Prostate gland (tissue), 2 donors: Measurements from ENCODE around the gene TRIP6. TPM values are rescaled to one million over a fixed set of nuclear protein-coding genes. Genes with fewer than 3 reads are reported as not detected.

Experiments
- DNase-seq: peaks from one replicate; pipeline ENCODE4 v3.0.0-alpha.2; 2019; ENCODE audit warnings: low spot score
- H3K27ac ChIP-seq, 2 donors: fragments of 200-600 bp; sonication (generic); 2 replicates each; pipeline ENCODE4 v1.5.1; 2017 to 2019
- H3K27me3 ChIP-seq: fragments of 200-600 bp; sonication (generic); replicated peaks from 2 replicates; pipeline ENCODE4 v1.5.1; 2019; ENCODE audit not compliant: insufficient read depth
- H3K36me3 ChIP-seq, 2 donors: fragments of 200-600 bp; sonication (generic); 1 replicate in 1 of 2; 2 replicates in 1 of 2; pipeline versions ENCODE4 v1.5.1 to v1.8.1; 2017 to 2019
- H3K4me1 ChIP-seq: fragments of 200-600 bp; sonication (generic); replicated peaks from 2 replicates; pipeline ENCODE4 v1.5.1; 2019
- H3K4me3 ChIP-seq, 2 donors: fragments of 200-600 bp; sonication (generic); 2 replicates each; pipeline ENCODE4 v1.5.1; 2017 to 2019
- H3K9me3 ChIP-seq: fragments of 200-600 bp; sonication (generic); 2 replicates; pipeline ENCODE4 v1.5.1; 2017
- CTCF ChIP-seq, 4 experiments: fragments of 200-600 bp in 2 of 4; fragments of 450-650 bp in 2 of 4; sonication (generic) in 2 of 4; IDR thresholded peaks; 1 replicate in 3 of 4; 2 replicates in 1 of 4; pipeline ENCODE4 v1.5.1; 2016 to 2019; ENCODE audit warnings: antibody characterized with exemption in 4 of 4, mild to moderate bottlenecking in 2 of 4, moderate library complexity in 2 of 4
- POLR2A ChIP-seq: fragments of 450-650 bp; IDR thresholded peaks from one replicate; pipeline ENCODE4 v1.6.1; 2016; ENCODE audit warnings: antibody characterized with exemption, mild to moderate bottlenecking
- POLR2AphosphoS5 ChIP-seq: sonication (generic); formaldehyde crosslinking; IDR thresholded peaks from one replicate; pipeline ENCODE4 v1.6.1; 2017; ENCODE audit warnings: antibody characterized with exemption
- WGBS: methylation state at CpG from one replicate; pipeline ENCODE4 v1.1.5; 2018; 5-methylcytosine and 5-hydroxymethylcytosine counted together
- intact Hi-C: fragments of 100-400 bp; cut with DNase I; formaldehyde crosslinking; loops from one replicate; pipeline ENCODE4 v1.14.2; 2022
- total RNA-seq, 2 donors: library from RNA; depleted of rRNA; stranded (reverse); fragments of >200 nt; gene quantifications; one replicate each; pipeline ENCODE4 v1.1.0, GENCODE V29; 2016

TRIP6 gene
- total RNA-seq, 2 donors from 2014 or later = 65.9 to 113 TPM

GRCh38 chr7:100893318-100893895 lies 26.2 kb downstream of the TRIP6 start:
- 86% methylated on average over 10 of the region's 32 CpGs for WGBS
- intact Hi-C loops = no loop called here
- no peaks in the 10 kb centered on the region for H3K9me3 ChIP-seq

GRCh38 chr7:100893910-100894721 lies 26.9 kb downstream of the TRIP6 start:
- Histone ChIP-seq H3K27me3 (no peaks in the 10 kb centered on the region), H3K9me3 (no peaks in the 10 kb centered on the region), H3K36me3 (no peaks in the 10 kb centered on the region), H3K4me1 (peaks cover 18% of the 10 kb centered on the region), H3K4me3 (peak overlapping the region in 1 of 2 donors; percentile 51), H3K27ac (peak overlapping the region in 1 of 2 donors; percentile 56)
- TF ChIP-seq POLR2AphosphoS5 (no peak), CTCF (IDR thresholded peaks at IDR 0.05) (no peak)
- 45% methylated on average over 39 of the region's 40 CpGs for WGBS
- intact Hi-C loops = no loop called here
- DNase-seq = no peak

More at GRCh38 chr7:100893318-100893895, 26.2 kb downstream of the TRIP6 start:
- TF ChIP-seq POLR2AphosphoS5 = no peak
- TF ChIP-seq POLR2A = no peak
- no peak for TF ChIP-seq CTCF (IDR thresholded peaks at IDR 0.05)
- no peaks in the 10 kb centered on the region for H3K27me3 ChIP-seq
- H3K27ac ChIP-seq = no peak overlapping the region
- no peak overlapping the region for H3K4me3 ChIP-seq
- no peaks in the 10 kb centered on the region for H3K36me3 ChIP-seq
- no peak for DNase-seq
- H3K4me1 ChIP-seq = peaks cover 25% of the 10 kb centered on the region

GRCh38 chr7:100894860-100895700 lies 27.9 kb downstream of the TRIP6 start:
- intact Hi-C loops = no loop called here
- TF ChIP-seq CTCF (IDR thresholded peaks at IDR 0.05) = peak; percentile 66 to 95 (median 84)
- TF ChIP-seq POLR2A = no peak
- peak overlapping the region; percentile 7 to 56 for H3K27ac ChIP-seq
- DNase-seq = peak; percentile 41
- WGBS = under 1% methylated on average over 71 of the region's 83 CpGs
- no peaks in the 10 kb centered on the region for H3K36me3 ChIP-seq
- no peaks in the 10 kb centered on the region for H3K9me3 ChIP-seq
- H3K4me1 ChIP-seq = peaks cover 17% of the 10 kb centered on the region
- peak overlapping the region; percentile 31 to 51 for H3K4me3 ChIP-seq
- no peaks in the 10 kb centered on the region for H3K27me3 ChIP-seq

- WGBS = 0% methylated on average over 5 of the region's 32 CpGs
- Histone ChIP-seq H3K36me3 (no peaks in the 10 kb centered on the region), H3K4me1 (peaks cover 16% of the 10 kb centered on the region), H3K4me3 (peak within 1 kb of the TSS; percentile 31 to 51), H3K27me3 (no peaks in the 10 kb centered on the region), H3K27ac (peak within 1 kb of the TSS; percentile 7 to 56), H3K9me3 (no peaks in the 10 kb centered on the region)
- intact Hi-C loops = no loop called here
- DNase-seq = no peak
- TF ChIP-seq CTCF (IDR thresholded peaks at IDR 0.05) (no peak), POLR2A (peak; percentile 37)
Observed at GRCh38 chr7:100895701-100895955, 28.4 kb downstream of the TRIP6 start, which contains the start of gene ACHE. TSS of gene ACHE (minus strand) at chr7:100895888. CDS start at chr7:100894232, 1,656 bp downstream.
